ENCODE results near the gene CDKN1C. TPM values are rescaled to one million over a fixed set of nuclear protein-coding genes. Genes with fewer than 3 reads are reported as not detected.

The CDKN1C gene
- total RNA-seq, 2 donors from 2014 or later: 36.5 to 42.7 TPM

DNA sequence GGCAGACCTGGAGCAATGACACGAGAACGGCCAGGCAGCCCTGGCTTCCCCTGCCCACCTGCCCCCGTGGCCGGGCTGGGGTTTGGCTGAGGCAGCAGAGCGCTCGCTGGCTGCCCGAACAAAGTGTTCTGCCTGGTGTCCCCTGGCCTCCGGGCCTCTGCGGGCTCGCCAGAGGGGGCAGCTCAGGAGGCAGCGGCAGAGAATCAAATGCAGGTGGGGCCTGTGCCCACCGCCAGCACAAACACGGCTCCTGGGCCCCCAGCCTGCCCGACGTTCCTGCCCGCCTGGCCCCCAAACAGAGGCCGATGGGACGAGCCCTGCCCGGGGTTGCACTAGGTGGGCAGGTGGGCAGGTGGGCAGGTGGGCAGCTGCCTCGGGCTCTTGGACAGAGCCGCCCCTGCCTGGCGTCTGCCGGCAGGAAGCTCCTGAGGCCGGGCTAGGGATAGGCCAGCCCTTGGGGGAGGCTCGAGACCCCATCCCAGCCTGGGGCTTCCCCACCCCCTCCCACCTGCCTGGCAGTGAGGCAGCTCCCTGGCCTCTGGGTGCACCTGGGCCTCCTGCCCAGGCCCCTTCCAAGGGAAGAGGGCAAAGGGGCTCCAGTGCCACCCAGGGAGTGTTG, 46.8 kb downstream of the CDKN1C start:
- Histone ChIP-seq H3K4me1 (replicated peaks) (no peaks in the 10 kb centered on the region), H3K36me3 (no peaks in the 10 kb centered on the region), H3K27me3 (replicated peaks; ENCODE audit: insufficient read depth) (no peaks in the 10 kb centered on the region), H3K27ac (no peak overlapping the region), H3K4me3 (no peak overlapping the region), H3K9me3 (no peaks in the 10 kb centered on the region)
- DNase-seq (ENCODE audit: low spot score): no peak
- TF ChIP-seq POLR2AphosphoS5 (IDR thresholded peaks at IDR 0.05): no peak
- TF ChIP-seq, protein P1, sequence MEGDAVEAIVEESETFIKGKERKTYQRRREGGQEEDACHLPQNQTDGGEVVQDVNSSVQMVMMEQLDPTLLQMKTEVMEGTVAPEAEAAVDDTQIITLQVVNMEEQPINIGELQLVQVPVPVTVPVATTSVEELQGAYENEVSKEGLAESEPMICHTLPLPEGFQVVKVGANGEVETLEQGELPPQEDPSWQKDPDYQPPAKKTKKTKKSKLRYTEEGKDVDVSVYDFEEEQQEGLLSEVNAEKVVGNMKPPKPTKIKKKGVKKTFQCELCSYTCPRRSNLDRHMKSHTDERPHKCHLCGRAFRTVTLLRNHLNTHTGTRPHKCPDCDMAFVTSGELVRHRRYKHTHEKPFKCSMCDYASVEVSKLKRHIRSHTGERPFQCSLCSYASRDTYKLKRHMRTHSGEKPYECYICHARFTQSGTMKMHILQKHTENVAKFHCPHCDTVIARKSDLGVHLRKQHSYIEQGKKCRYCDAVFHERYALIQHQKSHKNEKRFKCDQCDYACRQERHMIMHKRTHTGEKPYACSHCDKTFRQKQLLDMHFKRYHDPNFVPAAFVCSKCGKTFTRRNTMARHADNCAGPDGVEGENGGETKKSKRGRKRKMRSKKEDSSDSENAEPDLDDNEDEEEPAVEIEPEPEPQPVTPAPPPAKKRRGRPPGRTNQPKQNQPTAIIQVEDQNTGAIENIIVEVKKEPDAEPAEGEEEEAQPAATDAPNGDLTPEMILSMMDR (IDR thresholded peaks at IDR 0.05): no peak
- TF ChIP-seq POLR2A (IDR thresholded peaks at IDR 0.05): no peak
- intact Hi-C loops (cut with DNase I): no loop called here
- WGBS: 92% methylated on average over 23 of the region's 25 CpGs

DNA sequence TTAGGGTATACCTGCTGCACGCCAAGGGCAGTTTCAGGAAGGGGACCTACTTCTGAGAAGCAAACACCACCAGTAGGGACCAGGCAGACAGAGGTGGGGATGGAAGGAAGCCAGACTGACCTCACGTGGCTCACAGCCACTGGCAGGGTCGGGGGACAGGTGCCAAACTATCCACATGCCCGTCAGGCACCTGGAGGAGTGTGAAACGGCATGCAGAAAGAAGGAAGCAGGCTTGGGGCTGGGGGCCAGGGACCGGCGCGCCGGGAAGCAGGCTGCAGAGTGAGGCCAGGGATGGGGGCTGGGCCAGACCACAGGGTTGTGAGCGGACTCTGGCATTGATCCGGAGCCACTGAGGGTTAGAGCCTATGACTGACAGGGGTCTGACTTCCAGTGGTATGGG, 47.5 kb downstream of the CDKN1C start:
- TF ChIP-seq, protein P1 (IDR thresholded peaks at IDR 0.05): no peak
- TF ChIP-seq POLR2AphosphoS5 (IDR thresholded peaks at IDR 0.05) (no peak), POLR2A (IDR thresholded peaks at IDR 0.05) (no peak)
- no peak overlapping the region for H3K4me3 ChIP-seq
- H3K36me3 ChIP-seq: no peaks in the 10 kb centered on the region
- H3K4me1 ChIP-seq (replicated peaks): no peaks in the 10 kb centered on the region
- DNase-seq (ENCODE audit: low spot score): no peak
- intact Hi-C loops (cut with DNase I): no loop called here
- WGBS: 65% methylated on average over 11 of the region's 11 CpGs
- H3K27me3 ChIP-seq (replicated peaks; ENCODE audit: insufficient read depth): no peaks in the 10 kb centered on the region
- no peaks in the 10 kb centered on the region for H3K9me3 ChIP-seq
- no peak overlapping the region for H3K27ac ChIP-seq

DNA sequence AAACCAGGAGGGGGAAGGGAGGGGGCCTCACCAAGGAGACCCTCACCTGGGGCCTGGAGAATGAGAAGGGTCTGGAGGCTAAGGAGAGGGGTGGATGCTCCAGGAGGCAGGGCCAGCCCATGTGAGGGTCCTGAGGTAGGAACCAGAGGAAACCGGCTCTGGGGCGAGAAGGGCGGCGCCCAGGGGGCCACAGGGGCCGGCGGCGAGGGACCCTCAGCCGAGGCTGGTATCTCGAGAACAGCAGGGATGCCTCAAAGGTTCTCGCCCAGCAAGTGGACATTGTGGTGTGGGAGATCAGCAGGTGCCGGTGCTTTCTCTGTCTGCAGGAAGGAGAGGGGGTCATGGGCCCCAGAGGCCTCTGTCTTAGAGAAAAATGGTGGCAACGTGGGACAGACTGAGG, 47.9 kb downstream of the CDKN1C start:
- no peaks in the 10 kb centered on the region for H3K36me3 ChIP-seq
- H3K4me3 ChIP-seq: no peak overlapping the region
- WGBS: 83% methylated on average over 9 of the region's 12 CpGs
- DNase-seq (ENCODE audit: low spot score): no peak
- TF ChIP-seq POLR2A (IDR thresholded peaks at IDR 0.05) (no peak), POLR2AphosphoS5 (IDR thresholded peaks at IDR 0.05) (no peak)
- TF ChIP-seq, protein P1 (IDR thresholded peaks at IDR 0.05): no peak
- no peaks in the 10 kb centered on the region for H3K27me3 ChIP-seq (replicated peaks; ENCODE audit: insufficient read depth)
- no peak overlapping the region for H3K27ac ChIP-seq
- no peaks in the 10 kb centered on the region for H3K9me3 ChIP-seq
- intact Hi-C loops (cut with DNase I): no loop called here
- H3K4me1 ChIP-seq (replicated peaks): no peaks in the 10 kb centered on the region

DNA sequence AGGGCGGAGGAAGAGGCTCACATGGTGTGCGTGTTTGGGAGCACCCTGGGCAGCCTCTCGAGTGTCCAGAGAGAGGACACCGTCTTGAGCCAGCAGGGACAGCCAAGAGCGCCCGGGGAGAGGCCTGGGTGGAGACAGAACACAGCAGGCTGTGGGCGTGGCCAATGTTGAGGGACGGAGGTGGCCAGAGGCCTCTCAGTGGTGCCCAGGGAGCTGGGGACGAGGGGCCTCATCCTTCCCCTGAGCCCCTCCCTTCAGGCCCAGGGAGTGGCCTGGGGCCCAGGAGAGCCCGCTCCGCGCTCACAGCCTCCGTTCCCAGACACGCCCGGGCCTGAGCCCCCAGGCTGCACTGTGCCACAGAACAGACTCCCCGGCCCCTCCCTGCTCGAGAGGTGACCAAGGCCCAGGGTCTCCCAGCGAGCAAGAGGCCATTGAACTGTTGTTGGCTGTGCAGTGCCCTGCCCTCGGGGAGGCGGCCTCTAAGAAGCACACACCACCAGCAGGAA, 48.4 kb downstream of the CDKN1C start:
- Histone ChIP-seq H3K4me3 (no peak overlapping the region), H3K27me3 (replicated peaks; ENCODE audit: insufficient read depth) (no peaks in the 10 kb centered on the region), H3K4me1 (replicated peaks) (no peaks in the 10 kb centered on the region), H3K36me3 (no peaks in the 10 kb centered on the region), H3K27ac (no peak overlapping the region), H3K9me3 (no peaks in the 10 kb centered on the region)
- peak; percentile 61 for DNase-seq (ENCODE audit: low spot score)
- intact Hi-C loops (cut with DNase I): no loop called here
- TF ChIP-seq POLR2AphosphoS5 (IDR thresholded peaks at IDR 0.05): peak; percentile 13
- TF ChIP-seq POLR2A (IDR thresholded peaks at IDR 0.05): no peak
- TF ChIP-seq, protein P1 (IDR thresholded peaks at IDR 0.05): peak in 2 of 4 experiments; percentile 29 to 32
- 42% methylated on average over 16 of the region's 20 CpGs for WGBS
